ENCODE data around the gene STMN3.
"Not testable (repeated sequence)": the region's sequence is repeated elsewhere in the genome, so short reads cannot be mapped to it uniquely, and the experiment has no call there.

Gene STMN3

DNA sequence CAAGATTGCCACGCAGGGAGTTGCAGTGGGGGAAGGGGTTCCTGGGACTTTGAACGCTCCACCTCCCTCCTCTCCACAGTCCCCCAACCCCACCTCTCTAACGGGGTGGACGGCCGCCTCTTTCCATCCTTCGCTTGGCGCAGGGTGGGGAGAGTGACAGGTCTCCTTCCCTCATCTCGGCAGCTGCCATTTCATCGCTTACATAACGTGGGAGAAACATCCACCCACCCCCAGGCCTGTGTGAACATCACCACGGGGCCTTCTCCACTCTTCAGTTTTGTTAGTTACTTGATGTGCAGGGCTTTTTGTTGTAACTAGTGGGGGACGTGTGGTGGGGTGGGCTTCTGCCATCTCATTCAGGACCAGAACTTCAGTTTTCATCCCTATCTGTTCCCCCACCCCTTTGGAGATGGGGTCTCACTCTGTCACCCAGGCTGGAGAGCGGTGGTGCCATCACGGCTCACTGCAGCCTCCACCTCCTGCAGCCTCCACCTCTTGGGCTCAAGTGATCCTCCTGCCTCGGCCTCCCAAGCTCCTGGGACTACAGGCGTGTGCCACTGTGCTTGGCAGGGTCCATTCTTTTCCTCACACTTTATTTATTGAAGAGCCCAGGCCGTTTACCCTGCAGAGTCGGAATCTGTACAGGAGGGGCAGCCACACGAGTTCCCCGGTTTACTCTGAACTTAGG is 22.6 kb upstream of the STMN3 start:
- no peak for DNase-seq

DNA sequence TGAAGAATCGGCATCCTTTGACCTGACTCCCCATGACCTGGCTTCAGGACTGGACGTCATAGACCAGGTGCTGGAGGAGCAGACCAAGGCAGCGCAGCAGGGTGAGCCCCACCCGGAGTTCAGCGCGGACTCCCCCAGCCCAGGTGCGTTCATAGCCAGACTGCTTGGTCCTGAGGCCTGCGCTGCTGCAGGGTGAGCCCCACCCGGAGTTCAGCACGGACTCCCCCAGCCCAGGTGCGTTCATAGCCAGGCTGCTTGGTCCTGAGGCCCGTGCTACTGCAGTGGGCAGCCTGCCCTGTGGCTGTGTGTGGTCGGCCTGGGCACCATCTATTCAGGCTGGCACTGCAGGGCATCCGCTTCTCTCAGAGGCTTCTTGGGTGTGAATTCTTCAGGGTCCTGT is 20.7 kb upstream of the STMN3 start:
- DNase-seq: no peak

DNA sequence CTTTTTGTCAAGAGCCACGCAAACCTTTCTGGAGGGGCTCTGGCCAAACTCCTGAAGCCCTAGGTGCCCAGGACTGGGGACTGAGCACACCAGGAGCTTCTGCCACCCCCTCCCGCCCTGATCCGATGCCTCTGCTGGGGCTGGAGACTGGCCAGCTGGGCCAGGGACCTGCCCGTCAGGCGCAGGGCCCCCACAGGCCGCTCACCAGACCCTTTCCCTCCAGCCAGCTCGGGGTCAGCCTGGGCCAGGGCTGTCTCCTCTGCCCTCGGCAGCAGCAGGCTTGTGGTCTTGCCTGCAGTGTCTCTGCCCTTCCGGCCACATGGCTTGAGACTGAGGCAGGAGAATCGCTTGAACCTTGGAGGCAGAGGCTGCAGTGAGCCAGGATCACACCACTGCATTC is 19.4 kb upstream of the STMN3 start:
- no peak for DNase-seq

DNA sequence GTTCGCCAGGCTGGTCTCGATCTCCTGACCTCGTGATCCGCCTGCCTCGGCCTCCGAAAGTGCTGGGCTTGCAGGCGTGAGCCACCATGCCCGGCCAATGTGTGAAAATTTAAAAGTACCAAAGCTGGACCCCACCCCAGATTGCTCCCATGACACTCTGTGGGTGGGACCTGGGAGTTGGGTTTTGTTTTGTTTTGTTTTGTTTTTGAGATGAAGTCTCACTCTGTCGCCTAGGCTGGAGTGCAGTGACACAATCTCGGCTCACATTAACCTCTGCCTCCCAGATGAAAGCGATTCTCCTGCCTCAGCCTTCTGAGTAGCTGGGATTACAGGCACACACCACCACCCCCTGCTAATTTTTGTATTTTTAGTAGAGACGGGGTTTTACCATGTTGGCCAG is 18.5 kb upstream of the STMN3 start:
- not testable (repeated sequence) for DNase-seq

DNA sequence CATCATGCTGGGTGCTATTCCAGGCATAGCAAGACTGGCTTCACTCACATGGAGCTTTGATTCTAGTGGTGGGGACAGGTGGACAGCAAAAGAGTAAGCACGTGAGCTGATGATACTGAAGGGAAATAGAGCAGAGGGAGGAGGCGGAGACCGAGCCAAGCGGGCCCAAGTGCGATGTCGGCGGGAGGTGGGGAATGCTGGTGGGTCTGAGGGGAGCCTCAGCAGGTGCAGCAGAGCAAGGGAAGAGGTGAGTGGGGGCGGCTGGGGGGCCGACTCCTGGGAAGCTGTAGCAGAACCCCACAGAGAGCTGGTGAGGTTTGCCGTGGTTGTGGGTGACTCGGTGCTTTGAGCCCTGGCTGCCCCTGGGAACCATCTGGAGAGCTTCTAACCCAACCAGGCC is 15.1 kb upstream of the STMN3 start:
- no peak for DNase-seq

DNA sequence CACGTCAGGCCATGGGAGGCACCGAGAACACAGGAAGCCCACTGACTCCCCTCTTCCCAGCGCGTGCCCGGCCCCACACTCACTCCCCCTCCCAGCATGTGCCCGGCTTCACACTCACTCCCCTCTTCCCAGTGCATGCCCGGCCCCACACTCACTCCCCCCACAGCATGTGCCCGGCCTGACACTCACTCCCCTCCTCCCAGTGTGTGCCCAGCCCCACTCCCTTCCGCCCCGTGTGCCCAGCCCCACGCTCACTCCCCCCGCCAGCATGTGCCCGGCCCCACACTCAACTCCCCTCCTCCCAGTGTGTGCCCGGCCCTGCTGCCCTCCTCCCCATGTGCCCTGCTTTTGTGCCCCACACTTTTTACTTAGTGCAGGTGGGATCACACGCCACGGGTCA is 14.6 kb upstream of the STMN3 start:
- no peak for DNase-seq

DNA sequence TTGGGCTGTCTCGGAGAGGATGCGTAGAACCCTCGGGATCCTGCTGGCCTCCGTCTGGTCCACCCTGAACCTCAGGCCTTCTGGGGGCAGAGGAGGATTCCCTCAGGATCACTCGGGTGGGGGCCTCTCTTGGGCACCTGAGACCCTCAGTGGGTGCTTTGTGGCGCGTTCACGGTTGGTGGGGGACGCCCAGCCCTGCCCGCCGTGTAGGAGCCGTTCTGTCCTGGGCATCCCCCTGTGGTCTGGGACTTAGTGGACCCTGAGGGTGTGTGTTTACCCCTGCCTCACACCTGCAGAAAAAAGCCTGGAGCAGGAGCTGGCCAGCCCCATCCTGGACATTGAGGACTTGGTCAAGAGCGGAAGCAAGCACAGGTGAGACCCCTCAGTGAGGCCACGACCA is 12.5 kb upstream of the STMN3 start:
- DNase-seq: no peak

DNA sequence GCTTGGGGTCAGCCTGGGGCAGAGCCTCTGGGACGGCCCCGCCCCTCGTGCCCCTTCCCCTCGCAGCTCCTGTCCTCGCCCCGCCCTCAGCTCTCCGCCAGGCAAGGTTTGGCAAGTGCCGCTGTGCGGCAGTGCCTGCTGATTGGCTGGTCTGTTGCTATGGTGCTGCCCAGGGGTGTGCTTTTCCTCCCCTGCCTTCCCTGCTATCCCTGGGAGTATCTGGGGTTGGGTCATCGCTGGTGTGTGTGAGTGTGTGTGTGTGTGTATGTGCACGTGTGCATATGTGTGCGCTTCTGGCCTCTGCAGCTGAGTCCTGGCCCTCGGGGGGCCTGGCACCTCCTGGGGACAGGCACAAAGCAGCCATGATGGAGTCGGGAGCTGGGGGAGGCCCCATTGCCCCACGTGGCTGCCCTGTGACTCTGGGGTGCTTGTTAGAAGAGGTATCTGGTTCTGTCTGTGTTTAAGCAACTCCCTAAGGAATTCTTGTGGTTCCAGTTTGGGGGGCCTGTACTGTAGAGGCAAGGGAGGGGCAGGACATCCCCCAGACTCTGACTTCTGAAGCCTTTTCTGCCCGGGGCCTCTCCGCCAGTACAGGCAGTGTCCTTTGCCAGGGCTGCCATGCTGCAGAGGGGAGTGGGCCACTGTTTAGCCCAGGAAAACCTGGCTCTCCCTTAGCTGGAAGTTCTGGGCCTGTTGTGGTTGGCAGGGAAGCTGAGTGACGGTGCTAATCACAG is 11.8 kb upstream of the STMN3 start:
- no peak for DNase-seq

DNA sequence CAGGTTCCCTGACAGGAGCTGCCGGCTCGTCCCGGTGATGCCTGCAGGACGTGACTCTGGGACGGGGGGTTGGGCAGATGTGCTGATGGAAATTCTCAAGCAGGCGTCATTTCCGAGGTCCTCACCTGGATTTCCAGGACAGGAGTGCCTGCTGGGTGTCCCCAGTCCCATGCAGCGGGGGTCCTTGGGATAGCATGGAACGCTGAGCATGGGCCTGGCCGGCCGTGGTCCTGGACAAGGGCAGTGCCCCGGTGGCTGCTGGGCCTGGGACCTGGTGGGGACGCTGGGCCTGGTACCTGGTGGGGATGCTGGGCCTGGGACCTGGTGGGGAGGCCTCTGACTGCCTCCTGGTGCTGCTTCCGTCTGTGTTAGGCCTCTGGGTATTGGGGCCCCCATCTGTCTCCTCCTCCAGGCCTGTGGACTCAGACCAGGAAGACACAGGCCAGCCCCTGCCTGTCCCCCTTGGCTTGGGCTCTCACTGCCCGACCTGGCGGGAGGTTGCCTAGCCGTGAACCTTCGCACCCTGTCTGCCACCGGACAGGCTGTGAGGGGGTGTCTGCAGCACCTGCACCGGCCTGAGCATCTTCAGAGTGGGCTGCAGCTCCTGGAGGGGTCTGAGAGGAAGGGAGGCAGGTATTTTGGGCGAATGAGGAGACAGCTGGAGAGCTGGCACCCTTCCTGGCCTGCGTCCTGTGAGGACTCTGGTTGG is 11.1 kb upstream of the STMN3 start:
- DNase-seq: no peak

DNA sequence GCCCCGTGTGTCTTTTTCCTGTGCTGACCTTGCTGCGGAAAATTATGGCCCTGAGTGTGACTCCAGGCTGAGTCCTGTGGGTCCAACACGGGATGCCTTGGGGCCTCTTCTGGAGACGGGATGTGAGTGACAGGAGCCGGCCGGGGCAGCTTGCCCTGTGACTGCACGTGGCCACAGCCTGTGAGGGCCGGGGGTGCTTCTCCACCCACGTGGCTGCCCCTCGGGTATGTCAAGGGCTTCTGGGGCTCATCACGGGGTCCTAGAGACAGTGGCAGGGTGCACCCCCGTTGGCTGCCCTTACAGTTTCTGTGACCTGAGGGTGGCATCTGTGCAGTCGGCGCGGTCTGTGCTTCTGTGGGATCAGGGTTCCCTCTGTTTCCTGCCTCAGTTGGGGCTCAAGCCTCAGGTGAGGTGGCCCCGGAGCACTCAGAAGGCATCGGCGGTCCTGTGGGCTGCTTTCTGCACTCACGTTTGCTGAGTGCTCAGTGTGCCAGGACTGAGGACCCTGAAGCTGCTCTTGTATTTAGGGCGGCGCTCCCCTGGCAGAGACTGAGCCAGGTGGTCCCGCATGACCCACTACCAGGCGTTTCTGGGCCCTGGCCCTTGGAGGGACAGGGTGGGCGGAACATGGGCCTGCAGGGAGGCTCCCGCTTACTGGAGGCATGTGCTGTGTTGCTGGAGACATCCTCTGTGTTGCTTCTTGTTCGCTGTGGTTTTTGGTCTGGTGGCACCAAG is 10.3 kb upstream of the STMN3 start:
- no peak for DNase-seq

DNA sequence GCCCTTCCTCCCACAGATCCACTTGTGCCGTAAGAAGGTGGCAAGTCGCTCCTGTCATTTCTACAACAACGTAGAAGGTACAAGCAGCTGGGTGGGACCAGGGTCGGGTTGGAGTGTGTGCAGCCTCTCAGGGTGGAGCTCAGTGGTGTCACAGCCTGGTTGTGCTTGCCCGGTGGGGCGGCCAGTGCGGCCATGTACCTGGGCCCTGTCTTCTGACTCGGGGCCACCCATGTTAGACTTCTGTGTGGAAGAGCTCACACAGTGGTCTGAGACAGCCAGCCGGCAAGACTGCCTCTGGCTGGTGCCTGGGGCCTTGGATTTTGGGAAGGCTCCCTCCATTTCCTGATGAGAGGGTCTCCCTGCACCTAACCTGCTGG is 9.6 kb upstream of the STMN3 start:
- no peak for DNase-seq

DNA sequence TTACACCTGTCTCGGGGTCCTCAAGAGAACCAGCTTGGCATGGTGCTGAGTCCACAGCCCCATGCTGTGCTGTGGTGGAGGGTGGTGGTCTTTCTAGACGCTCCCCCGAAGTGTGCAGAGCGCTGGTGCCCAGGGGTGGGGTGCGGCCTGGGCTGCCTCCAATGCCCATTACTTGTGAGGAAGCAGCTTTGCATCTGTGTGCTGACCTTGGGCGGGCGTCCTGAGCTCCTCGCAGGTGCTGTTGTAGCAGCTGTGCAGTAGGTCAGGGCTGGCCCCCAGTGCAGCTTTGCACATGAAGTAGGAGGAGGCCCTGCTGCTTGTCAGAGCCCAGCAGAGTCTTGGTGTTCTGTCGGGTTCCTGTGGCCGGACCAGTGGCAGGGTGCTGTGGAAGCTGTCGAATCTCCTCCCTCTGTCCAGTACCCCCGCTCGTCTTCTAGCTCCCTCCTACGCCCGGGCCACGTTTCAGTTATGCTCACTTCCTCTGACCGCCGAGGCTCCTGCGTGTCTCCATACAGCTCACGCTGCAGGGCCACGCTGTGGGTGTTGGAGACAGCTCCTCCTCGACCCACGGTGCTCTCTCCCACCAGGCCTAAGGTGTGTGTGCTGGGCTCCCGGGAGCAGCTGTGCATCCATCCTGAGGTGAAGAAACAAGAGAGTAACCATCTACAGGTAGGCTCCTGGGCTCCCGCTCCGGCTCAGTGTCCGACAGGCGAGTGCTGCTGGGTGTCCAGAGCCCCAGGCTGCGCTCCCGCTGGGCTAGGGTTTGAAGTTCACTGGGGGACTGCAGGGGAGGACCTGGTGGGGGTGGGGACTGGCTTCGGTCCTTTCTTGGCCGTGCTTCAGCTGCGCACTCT is 9.0 kb upstream of the STMN3 start:
- DNase-seq: no peak

DNA sequence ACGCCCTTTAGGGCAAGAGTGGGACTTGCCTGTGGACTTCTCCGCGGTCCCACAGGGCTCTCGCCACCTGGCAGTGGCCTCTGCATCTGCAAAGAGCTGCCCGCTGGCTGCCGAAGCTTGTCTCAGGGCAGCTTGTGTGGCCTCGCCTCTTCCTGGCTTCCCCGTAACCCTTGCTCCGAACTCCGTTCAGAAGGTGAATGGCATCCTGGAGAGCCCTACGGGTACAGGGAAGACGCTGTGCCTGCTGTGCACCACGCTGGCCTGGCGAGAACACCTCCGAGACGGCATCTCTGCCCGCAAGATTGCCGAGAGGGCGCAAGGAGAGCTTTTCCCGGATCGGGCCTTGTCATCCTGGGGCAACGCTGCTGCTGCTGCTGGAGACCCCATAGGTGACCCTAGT is 7.9 kb upstream of the STMN3 start:
- DNase-seq: no peak

DNA sequence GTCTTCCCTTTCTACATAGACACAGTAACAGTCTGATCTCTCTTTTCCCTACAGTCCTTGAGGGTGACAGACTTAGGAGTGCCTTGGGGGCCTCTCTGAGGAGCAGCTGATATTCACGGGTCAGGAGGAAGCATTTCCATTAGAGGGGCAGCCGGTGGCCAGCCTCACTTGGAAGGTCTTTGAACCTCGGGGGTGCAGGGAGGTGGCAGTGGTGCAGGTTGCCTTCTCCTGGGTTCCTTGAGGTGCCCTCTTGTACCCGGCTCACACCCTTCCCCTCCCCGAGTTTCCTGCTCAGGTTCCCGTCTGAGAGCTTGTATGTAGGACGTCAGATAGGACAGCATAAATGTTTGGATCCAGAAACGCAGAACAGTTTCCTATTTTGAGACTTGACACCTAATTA is 7.4 kb upstream of the STMN3 start:
- no peak for DNase-seq

DNA sequence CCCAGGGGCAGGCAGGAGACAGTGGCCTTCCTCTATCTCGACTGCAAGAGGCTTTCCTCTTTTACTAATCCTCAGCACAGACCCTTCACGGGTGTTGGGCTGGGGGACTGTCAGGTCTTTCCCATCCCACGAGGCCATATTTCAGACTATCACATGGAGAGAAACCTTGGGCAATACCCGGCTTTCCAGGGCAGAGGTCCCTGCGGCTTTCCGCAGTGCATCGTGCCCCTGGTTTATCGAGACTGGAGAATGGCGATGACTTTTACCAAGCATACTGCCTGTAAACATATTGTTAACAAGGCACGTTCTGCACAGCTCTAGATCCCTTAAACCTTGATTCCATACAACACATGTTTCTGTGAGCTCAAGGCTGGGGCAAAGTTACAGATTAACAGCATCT is 7.0 kb upstream of the STMN3 start:
- not testable (repeated sequence) for DNase-seq

DNA sequence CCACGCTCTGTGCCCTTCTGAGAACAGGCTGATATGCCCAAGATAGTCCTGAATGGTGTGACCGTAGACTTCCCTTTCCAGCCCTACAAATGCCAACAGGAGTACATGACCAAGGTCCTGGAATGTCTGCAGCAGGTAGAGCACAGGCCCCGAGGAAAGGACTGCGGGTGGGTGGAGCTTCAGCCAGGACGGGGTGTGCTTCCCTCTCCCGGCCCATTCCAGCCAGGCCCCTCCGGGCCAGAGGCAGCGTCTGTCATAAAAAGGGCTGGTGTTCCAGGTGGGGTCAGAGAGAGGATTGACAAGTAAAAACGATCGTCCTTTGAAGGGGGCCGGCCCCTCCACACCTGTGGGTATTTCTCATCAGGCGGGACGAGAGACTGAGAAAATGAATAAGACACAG is 6.1 kb upstream of the STMN3 start:
- DNase-seq: no peak

DNA sequence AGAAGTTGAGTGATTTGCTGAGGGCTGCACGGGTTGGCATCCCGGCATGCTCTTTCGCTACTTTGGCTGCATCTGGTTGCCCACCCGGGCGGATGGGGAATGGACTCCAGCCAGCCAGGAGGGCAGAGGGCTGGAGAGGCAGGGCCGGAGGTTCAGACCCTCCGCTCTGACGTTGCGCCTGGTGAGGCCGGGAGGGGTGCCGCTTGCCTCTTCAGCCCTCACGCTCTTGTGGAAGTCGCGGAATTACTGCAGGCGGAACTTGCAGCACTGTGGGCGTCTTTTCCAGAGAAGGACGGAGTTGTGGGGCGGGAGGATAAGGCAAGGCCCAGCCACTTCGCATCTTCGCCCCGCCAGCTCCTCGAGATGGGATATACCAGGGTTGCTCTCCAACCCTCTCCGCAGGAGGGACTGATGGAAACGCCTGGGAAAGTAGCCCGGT is 5.5 kb upstream of the STMN3 start:
- DNase-seq: no peak

DNA sequence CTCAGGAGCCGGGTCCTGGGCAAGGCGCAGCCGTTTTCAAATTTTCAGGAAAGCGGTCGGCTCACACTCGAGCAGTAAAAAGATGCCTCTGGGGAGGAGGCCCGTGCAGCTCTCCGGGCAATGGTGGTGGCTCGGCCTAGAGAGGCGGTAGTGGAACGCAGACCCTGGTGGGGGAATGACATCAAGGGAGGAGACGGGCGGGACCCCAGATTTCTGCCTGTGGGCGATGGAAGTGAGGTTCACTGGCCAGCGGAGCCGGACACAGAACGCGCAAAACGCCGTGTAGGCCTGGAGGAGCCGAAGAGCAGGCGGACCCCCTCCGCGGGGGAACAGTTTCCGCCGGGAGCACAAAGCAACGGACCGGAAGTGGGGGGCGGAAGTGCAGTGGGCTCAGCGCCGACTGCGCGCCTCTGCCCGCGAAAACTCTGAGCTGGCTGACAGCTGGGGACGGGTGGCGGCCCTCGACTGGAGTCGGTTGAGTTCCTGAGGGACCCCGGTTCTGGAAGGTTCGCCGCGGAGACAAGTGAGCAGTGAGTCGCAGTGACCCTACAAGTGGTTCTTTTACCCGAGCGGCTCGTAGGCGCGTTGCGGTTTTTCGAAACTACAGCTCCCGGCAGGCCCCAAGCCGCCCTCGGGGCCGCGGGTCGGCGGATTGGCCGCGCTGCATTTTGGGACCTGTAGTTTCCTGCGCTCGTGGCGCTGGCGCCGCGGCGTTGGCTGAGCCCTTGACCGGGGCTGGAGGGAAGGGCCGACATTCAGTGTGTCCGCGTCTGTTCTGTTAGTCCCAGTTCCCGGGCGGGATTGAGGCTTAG is 4.9 kb upstream of the STMN3 start, which contains the start of gene RTEL1:
Gene RTEL1, plus strand, starts transcription at position 376 of the 812 bp plus-strand sequence. CDS start 1,091 bp downstream, outside the sequence.
- DNase-seq: peak; percentile 26

DNA sequence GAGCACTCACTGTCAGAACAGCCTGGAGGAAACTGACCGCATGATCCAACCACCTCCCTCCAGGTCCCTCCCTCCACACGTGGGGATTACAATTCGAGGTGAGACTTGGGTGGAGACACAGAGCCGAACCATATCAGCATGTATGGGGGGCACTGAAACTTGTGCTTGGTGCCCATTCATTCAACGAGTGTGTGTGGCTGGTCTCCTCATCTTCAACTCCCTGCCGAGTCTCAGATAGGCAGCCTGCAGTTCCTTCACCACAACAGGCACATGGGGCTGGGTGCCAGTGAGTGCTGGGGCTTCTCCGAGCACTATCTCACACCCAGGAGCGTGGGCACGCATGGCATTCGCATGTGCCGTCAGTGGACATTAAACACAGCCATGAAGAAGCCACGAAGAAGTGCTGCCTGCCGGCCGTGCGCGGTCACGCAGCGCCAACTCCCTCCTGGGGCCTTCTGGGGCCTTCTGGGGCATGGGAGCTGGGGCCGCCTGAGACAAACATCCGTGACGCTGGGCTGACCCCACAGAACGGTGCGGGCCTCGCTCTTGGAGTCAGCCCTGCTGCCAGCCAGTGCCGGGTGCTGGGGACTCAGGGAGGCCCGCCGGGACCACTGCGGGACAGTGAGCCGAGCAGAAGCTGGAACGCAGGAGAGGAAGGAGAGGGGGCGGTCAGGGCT is 4.2 kb upstream of the STMN3 start:
- DNase-seq: no peak

DNA sequence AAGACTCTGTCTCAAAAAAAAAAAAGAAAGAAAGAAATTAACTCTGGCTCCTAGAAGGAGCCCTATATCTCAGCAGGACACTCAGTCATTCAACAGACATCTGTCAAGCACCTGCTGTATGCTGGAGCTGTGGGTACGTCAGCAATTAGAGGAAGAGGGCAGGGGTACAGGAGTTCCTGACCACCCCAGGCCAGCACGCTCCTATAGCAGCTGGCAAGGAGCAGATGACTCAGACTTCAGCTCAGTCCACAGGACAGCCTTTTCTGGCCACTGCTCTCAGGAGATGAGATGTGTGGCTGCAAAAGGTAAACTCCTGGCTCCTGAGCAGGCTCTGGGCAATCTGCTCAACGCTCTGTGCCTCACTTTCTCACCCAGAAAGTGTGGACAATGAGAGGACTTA is 3.2 kb upstream of the STMN3 start:
- DNase-seq: no peak

DNA sequence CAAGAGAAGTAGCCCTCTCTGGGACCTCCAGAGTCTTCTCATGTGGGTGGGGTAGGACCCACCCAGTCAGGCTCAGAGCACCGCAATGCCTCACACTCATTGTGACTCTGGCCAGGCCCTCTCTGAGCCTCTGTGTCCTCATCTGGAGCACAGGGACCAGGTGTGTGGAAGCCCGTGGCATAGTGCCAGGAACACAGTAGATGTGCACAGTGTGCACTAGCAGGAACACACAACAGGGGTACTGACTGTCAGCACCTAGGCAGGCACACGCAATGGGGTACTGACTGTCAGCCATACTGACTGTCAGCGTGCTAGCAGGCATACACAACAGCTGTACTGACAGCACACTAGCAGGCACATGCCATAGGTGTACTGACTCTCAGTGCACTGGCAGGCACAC is 2.0 kb upstream of the STMN3 start:
- no peak for DNase-seq
